NT2/D1 (cell line): Measurements from ENCODE around the gene SPATA46.

Source experiments
- YY1 ChIP-seq: IDR thresholded peaks from 2 replicates; pipeline ENCODE4 v1.6.1; 2011; ENCODE audit not compliant: insufficient read length, insufficient read depth
- ZNF274 ChIP-seq: IDR thresholded peaks from 2 replicates; pipeline ENCODE4 v1.6.1; 2011; ENCODE audit warnings: mild to moderate bottlenecking, low read depth, low read length

DNA sequence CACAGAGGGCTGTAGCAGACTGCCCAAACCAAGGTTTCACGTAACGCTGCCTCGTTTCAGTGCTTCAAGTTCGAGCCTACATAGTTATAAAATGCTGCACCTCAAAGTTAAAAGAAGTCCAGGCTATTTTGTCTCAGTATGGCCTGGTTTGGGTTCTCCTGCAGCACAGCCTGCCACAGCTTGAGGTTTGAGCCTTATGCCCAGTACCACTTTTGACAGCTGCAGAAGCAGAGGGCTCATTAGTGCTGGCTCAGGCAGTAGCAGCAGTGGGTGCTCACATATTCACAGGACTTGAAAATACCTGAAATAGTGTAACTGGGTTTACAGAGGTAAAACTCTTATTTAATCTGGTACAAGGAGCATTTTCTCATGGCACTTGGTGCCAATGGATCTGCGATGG is 15.3 kb downstream of the SPATA46 start:
- no peak for TF ChIP-seq ZNF274
- TF ChIP-seq YY1, result no peak
